K562 (cell line): ENCODE measurements around the gene AREL1. TPM values are rescaled to one million over a fixed set of nuclear protein-coding genes. Genes with fewer than 3 reads are reported as not detected.
A peak's percentile ranks its signal among the peaks of the same experiment; 100 is the strongest.

Experiments
- ARID1B ChIP-seq: fragments of 450-650 bp; IDR thresholded peaks from 2 replicates; pipeline ENCODE4 v1.6.1; 2016; ENCODE audit warnings: antibody characterized with exemption, mild to moderate bottlenecking, inconsistent platforms
- CHCHD3 ChIP-seq: fragments of 250-450 bp; sonication (Bioruptor Pico); IDR thresholded peaks from 2 replicates; pipeline ENCODE4 v2.1.2; 2022; ENCODE audit warnings: mild to moderate bottlenecking
- HDAC1 ChIP-seq, 2 experiments: fragments of 450-650 bp; IDR thresholded peaks; 2 replicates each; pipeline ENCODE4 v1.6.1; 2016 to 2017; ENCODE audit warnings: inconsistent platforms in 1 of 2, mild to moderate bottlenecking in 1 of 2, moderate library complexity in 1 of 2
- JUND ChIP-seq, 2 experiments: IDR thresholded peaks; 2 replicates in 1 of 2; 3 replicates in 1 of 2; pipeline ENCODE4 v1.6.1; 2011; ENCODE audit warnings: borderline replicate concordance in 2 of 2, low read depth in 2 of 2, low read length in 2 of 2, improper control_type of control experiment in 1 of 2, missing biosample characterization in 1 of 2, missing genetic modification characterization in 1 of 2, missing genetic modification reagents in 1 of 2
- KAT2B ChIP-seq: IDR thresholded peaks from one replicate; pipeline ENCODE4 v1.6.1; 2012; ENCODE audit warnings: low read depth, mild to moderate bottlenecking, control low read depth, inconsistent platforms, low read length, moderate library complexity
- MAFK ChIP-seq: IDR thresholded peaks from 2 replicates; pipeline ENCODE4 v1.6.1; 2011; ENCODE audit warnings: low read length, improper control_type of control experiment
- MAX ChIP-seq: sonication (generic); formaldehyde crosslinking; IDR thresholded peaks from 2 replicates; pipeline ENCODE4 v1.9.0; 2022; ENCODE audit warnings: mild to moderate bottlenecking, missing genetic modification reagents
- MTA2 ChIP-seq: fragments of 450-650 bp; IDR thresholded peaks from 2 replicates; pipeline ENCODE4 v1.6.1; 2016; ENCODE audit warnings: low read depth
- POU5F1 ChIP-seq: fragments of 150-350 bp; IDR thresholded peaks from 2 replicates; pipeline ENCODE4 v1.6.1; 2014; ENCODE audit warnings: borderline replicate concordance, low read length, low read depth, mild to moderate bottlenecking; ENCODE audit not compliant: partially characterized antibody
- RBM22 ChIP-seq: fragments of 200-400 bp; formaldehyde crosslinking; IDR thresholded peaks from 2 replicates; pipeline ENCODE4 v1.6.1; 2018; ENCODE audit warnings: low read length, low read depth; ENCODE audit not compliant: poor library complexity, severe bottlenecking
- TEAD2 ChIP-seq: fragments of 450-650 bp; IDR thresholded peaks from 2 replicates; pipeline ENCODE4 v1.6.1; 2016; ENCODE audit warnings: missing genetic modification characterization, control low read depth, missing compliant biosample characterization
- TFAP4 ChIP-seq: sonication (generic); formaldehyde crosslinking; IDR thresholded peaks from 2 replicates; pipeline ENCODE4 v1.8.0; 2022; ENCODE audit warnings: missing genetic modification reagents, mild to moderate bottlenecking, moderate library complexity, borderline replicate concordance
- YBX1 ChIP-seq: fragments of 450-650 bp; IDR thresholded peaks from 2 replicates; pipeline ENCODE4 v1.7.1; 2016; ENCODE audit warnings: mild to moderate bottlenecking
- ZC3H8 ChIP-seq: fragments of 450-650 bp; IDR thresholded peaks from 2 replicates; pipeline ENCODE4 v1.6.1; 2017
- ZNF140 ChIP-seq: fragments of 250-450 bp; sonication (Bioruptor Pico); IDR thresholded peaks from 2 replicates; pipeline ENCODE4 v1.8.0; 2021; ENCODE audit warnings: moderate library complexity, mild to moderate bottlenecking, inconsistent platforms
- ZNF212 ChIP-seq: fragments of 450-650 bp; formaldehyde crosslinking; IDR thresholded peaks from 2 replicates; pipeline ENCODE4 v1.4.0; 2020; ENCODE audit warnings: mild to moderate bottlenecking
- ZNF449 ChIP-seq: fragments of 250-450 bp; sonication (Bioruptor Pico); IDR thresholded peaks from 2 replicates; pipeline ENCODE4 v1.8.0; 2022; ENCODE audit warnings: moderate library complexity, mild to moderate bottlenecking, inconsistent platforms
- ZNF507 ChIP-seq: conservative IDR thresholded peaks from 2 replicates; pipeline ENCODE4 v1.6.1; 2017; ENCODE audit warnings: missing genetic modification characterization, missing compliant biosample characterization
- polyA plus RNA-seq, 8 experiments: library from polyadenylated mRNA; depleted of rRNA in 4 of 8; stranded (reverse) in 5 of 8; unstranded in 3 of 8; fragments of >200 nt; fragmentation: Nextera tagmentation in 2 of 8; fragmentation: Illumina TruSeq in 1 of 8; extraction: Ambion mirVana in 2 of 8; extraction: Trizol in 1 of 8; gene quantifications; 2 replicates each; pipeline versions ENCODE4 v1.2.1 to v1.2.3, GENCODE V29; 2011 to 2014; ENCODE audit warnings: inconsistent platforms in 1 of 8, missing spikeins in 1 of 8
- total RNA-seq, 7 experiments: library from RNA; depleted of rRNA in 6 of 7; stranded (reverse); fragments of >200 nt in 6 of 7; fragmentation: Illumina TruSeq in 2 of 7; extraction: Trizol in 2 of 7; gene quantifications; 2 replicates each; pipeline versions ENCODE4 v1.2.1 to v1.2.3, GENCODE V29; 2011 to 2021; ENCODE audit warnings: low replicate concordance in 1 of 7
- TF ChIP-seq, protein P1 (sequence below): fragments of 450-650 bp; formaldehyde crosslinking; IDR thresholded peaks from 2 replicates; pipeline ENCODE4 v1.4.0; 2020; ENCODE audit warnings: mild to moderate bottlenecking
- TF ChIP-seq, protein P2 (sequence below): fragments of 250-450 bp; sonication (Bioruptor Pico); IDR thresholded peaks from 2 replicates; pipeline ENCODE4 v1.5.1; 2021; ENCODE audit warnings: mild to moderate bottlenecking

AREL1 gene
- total and polyA plus RNA-seq, 9 of the 15 experiments (the other 6 are each of a cell fraction or from before 2014, with no cell fraction given): 6.0 to 24.8 (median 16.6) TPM

DNA sequence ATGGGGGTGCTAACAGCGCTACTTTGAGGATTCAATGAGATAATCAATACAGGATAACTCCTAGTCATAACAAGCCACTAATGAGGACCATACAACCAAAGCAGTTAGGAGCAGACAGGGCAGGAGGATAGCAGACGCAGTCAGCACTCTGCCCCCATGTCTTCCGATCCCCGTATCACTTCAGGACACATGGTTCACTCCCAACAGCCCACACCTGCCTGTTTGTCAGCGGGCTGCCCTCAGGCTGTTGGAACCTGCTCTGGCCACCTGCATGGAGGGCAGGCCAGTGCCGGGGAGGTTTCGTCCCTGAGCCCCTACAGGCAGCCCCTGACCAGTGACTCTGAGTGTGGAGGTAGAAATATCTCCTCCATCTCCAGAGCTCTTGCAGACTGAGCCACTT is 63.7 kb downstream of the AREL1 start (continued):
- peak; percentile 57 for TF ChIP-seq MAX (CRISPR knock-in tag)
- TF ChIP-seq, protein P1, sequence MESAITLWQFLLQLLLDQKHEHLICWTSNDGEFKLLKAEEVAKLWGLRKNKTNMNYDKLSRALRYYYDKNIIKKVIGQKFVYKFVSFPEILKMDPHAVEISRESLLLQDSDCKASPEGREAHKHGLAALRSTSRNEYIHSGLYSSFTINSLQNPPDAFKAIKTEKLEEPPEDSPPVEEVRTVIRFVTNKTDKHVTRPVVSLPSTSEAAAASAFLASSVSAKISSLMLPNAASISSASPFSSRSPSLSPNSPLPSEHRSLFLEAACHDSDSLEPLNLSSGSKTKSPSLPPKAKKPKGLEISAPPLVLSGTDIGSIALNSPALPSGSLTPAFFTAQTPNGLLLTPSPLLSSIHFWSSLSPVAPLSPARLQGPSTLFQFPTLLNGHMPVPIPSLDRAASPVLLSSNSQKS (CRISPR knock-in tag): no peak
- TF ChIP-seq JUND (IDR thresholded peaks at IDR 0.05; ENCODE audit: borderline replicate concordance, low read depth, low read length): no peak
- TF ChIP-seq JUND (tag; IDR thresholded peaks at IDR 0.05; ENCODE audit: borderline replicate concordance, low read depth, low read length): no peak
- no peak for TF ChIP-seq ZNF449 (CRISPR knock-in tag)
- TF ChIP-seq, protein P2, sequence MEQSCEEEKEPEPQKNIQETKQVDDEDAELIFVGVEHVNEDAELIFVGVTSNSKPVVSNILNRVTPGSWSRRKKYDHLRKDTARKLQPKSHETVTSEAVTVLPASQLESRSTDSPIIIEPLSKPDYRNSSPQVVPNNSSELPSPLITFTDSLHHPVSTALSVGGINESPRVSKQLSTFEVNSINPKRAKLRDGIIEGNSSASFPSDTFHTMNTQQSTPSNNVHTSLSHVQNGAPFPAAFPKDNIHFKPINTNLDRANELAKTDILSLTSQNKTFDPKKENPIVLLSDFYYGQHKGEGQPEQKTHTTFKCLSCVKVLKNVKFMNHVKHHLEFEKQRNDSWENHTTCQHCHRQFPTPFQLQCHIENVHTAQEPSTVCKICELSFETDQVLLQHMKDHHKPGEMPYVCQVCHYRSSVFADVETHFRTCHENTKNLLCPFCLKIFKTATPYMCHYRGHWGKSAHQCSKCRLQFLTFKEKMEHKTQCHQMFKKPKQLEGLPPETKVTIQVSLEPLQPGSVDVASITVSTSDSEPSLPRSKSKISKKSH (CRISPR knock-in tag): no peak
- no peak for TF ChIP-seq RBM22
- TF ChIP-seq HDAC1 (IDR thresholded peaks at IDR 0.05): no peak
- 0 out of 2 replicates have a peak, but pooled peaks have one; percentile 13 for TF ChIP-seq MTA2
- no peak for TF ChIP-seq CHCHD3
- TF ChIP-seq ZNF507 (tag): no peak
- no peak for TF ChIP-seq ZNF140
- 0 out of 2 replicates have a peak, but pooled peaks have one; percentile 15 for TF ChIP-seq TFAP4
- TF ChIP-seq MAFK: no peak
- TF ChIP-seq TEAD2 (tag): no peak
- TF ChIP-seq YBX1: no peak
- TF ChIP-seq ARID1B: peak; percentile 62
- no peak for TF ChIP-seq POU5F1
- no peak for TF ChIP-seq ZNF212 (CRISPR knock-in tag)
- no peak for TF ChIP-seq ZC3H8
- no peak for TF ChIP-seq KAT2B
